ENCODE results near the gene THRB.

- TF ChIP-seq POLR2A (IDR thresholded peaks at IDR 0.05) (no peak), CTCF (IDR thresholded peaks at IDR 0.05) (no peak)
These were observed 203.0 kb downstream of the THRB start for GRCh38 chr3:24291646-24292045.
